K562 (cell line): ENCODE data around the gene MT2A. TPM values are rescaled to one million over a fixed set of nuclear protein-coding genes. Genes with fewer than 3 reads are reported as not detected.

Source experiments
- ATAC-seq: fragments of 200-7000 bp; cut with Tn5 transposase; 3 replicates; pipeline ENCODE4 v1.9.1; 2020; ENCODE audit warnings: moderate library complexity
- BruUV-seq: library from RNA; stranded (reverse); fragments of 400-500 nt; replicated peaks from 2 replicates; lab custom pipeline; 2021; lab: Mats Ljungman, UMichigan
- CTCF ChIA-PET: fragments of 300-600 bp; formaldehyde crosslinking; extraction: SDS; loops from one replicate; lab custom pipeline; 2021; ENCODE audit warnings: low intra/inter-chr PET ratio; lab: Yijun Ruan, JAX
- POLR2A ChIA-PET: fragments of 300-600, 350-650 bp; sonication (Branson Sonifier 250); formaldehyde crosslinking; extraction: SDS; loops from one replicate; lab custom pipeline; 2021; ENCODE audit warnings: antibody characterized with exemption, inconsistent platforms; lab: Yijun Ruan, JAX
- DNase-seq, 4 experiments: peaks; one replicate each; pipeline versions ENCODE4 v3.0.0 to v3.0.0-alpha.2; 2011 to 2018; ENCODE audit warnings: low spot score in 3 of 4, mixed read lengths in 3 of 4; ENCODE audit errors: extremely low read depth in 1 of 4
- FAIRE-seq: peaks from 2 replicates; lab custom pipeline; 2011; peaks lifted over from hg19 to GRCh38; lab: Jason Lieb, UNC
- H2AFZ ChIP-seq: 2 replicates; pipeline ENCODE4 v1.6.0; 2011; ENCODE audit warnings: low read depth, low read length, control low read depth, inconsistent platforms
- H3K27ac ChIP-seq: fragments of 200-600 bp; 3 replicates; pipeline ENCODE4 v1.8.0; 2011; ENCODE audit warnings: low read depth, mild to moderate bottlenecking, control low read depth, inconsistent platforms, low read length, moderate library complexity, mixed read lengths; ENCODE audit errors: extremely low read depth
- H3K27me3 ChIP-seq, 2 experiments: fragments of 300-600 bp in 1 of 2; 2 replicates in 1 of 2; 3 replicates in 1 of 2; pipeline versions ENCODE4 v1.6.0 to v1.8.0; 2011; ENCODE audit warnings: inconsistent platforms in 2 of 2, low read length in 2 of 2, mild to moderate bottlenecking in 1 of 2, mixed read lengths in 1 of 2, moderate library complexity in 1 of 2; ENCODE audit not compliant: control insufficient read depth in 2 of 2, insufficient read depth in 2 of 2
- H3K36me3 ChIP-seq: fragments of 300-600 bp; 3 replicates; pipeline ENCODE4 v1.8.0; 2011; ENCODE audit warnings: mild to moderate bottlenecking, low read length, inconsistent platforms; ENCODE audit not compliant: control insufficient read depth, insufficient read depth
- H3K4me1 ChIP-seq, 2 experiments: fragments of 200-600 bp in 1 of 2; replicated peaks in 1 of 2; 2 replicates in 1 of 2; 3 replicates in 1 of 2; pipeline versions ENCODE4 v1.5.1 to v1.8.0; 2011; ENCODE audit warnings: inconsistent platforms in 2 of 2, low read length in 2 of 2, mild to moderate bottlenecking in 1 of 2, mixed read lengths in 1 of 2, moderate library complexity in 1 of 2; ENCODE audit not compliant: control insufficient read depth in 2 of 2, insufficient read depth in 2 of 2
- H3K4me2 ChIP-seq: 2 replicates; pipeline ENCODE4 v1.6.1; 2011; ENCODE audit warnings: low read length, control low read depth, inconsistent platforms, mixed read lengths; ENCODE audit not compliant: insufficient read depth
- H3K4me3 ChIP-seq: fragments of 200-600 bp; sonication (generic), shearing (Covaris generic); 2 replicates; pipeline ENCODE4 v1.5.1; 2016; ENCODE audit warnings: control low read depth, inconsistent platforms
- H3K79me2 ChIP-seq: fragments of 200-600 bp; 3 replicates; pipeline ENCODE4 v1.8.0; 2011; ENCODE audit warnings: low read length, inconsistent platforms; ENCODE audit not compliant: control insufficient read depth, insufficient read depth
- H3K9ac ChIP-seq, 2 experiments: 2 replicates each; pipeline versions ENCODE4 v1.6.0 to v1.6.1; 2011; ENCODE audit warnings: low read depth in 2 of 2, low read length in 2 of 2, control low read depth in 1 of 2, inconsistent platforms in 1 of 2, mild to moderate bottlenecking in 1 of 2, mixed read lengths in 1 of 2; ENCODE audit not compliant: insufficient read depth in 1 of 2
- H3K9me1 ChIP-seq: one replicate; pipeline ENCODE4 v1.6.0; 2011; ENCODE audit warnings: inconsistent platforms, mild to moderate bottlenecking, low read length, moderate library complexity; ENCODE audit not compliant: control insufficient read depth, insufficient read depth
- H3K9me3 ChIP-seq: replicated peaks from 2 replicates; pipeline ENCODE4 v1.5.1; 2011; ENCODE audit warnings: low read depth, low read length, inconsistent platforms; ENCODE audit not compliant: control insufficient read depth, insufficient read depth
- H4K20me1 ChIP-seq: replicated peaks from 2 replicates; pipeline ENCODE4 v1.6.1; 2011; ENCODE audit warnings: low read length, inconsistent platforms, mixed read lengths; ENCODE audit not compliant: control insufficient read depth, insufficient read depth
- IFI16 ChIP-seq: fragments of 250-450 bp; sonication (Bioruptor Pico); IDR thresholded peaks from 2 replicates; pipeline ENCODE4 v2.1.2; 2022; ENCODE audit warnings: mild to moderate bottlenecking, inconsistent platforms
- REST ChIP-seq, 2 experiments: fragments of 450-650 bp; formaldehyde crosslinking in 1 of 2; IDR thresholded peaks; 2 replicates each; pipeline versions ENCODE4 v1.4.0 to v1.6.1; 2014 to 2020; ENCODE audit warnings: mild to moderate bottlenecking in 2 of 2, borderline replicate concordance in 1 of 2, low read depth in 1 of 2
- ZNF12 ChIP-seq: sonication (generic); formaldehyde crosslinking; IDR thresholded peaks from 2 replicates; pipeline ENCODE4 v1.4.0; 2020; ENCODE audit warnings: mild to moderate bottlenecking, missing genetic modification reagents
- WGBS: fragments of 100-300 bp; shearing (Covaris generic); methylation state at CpG from one replicate; pipeline ENCODE4 v1.1.6; 2016; ENCODE audit warnings: low coverage, mixed read lengths; ENCODE audit not compliant: insufficient coverage; ENCODE audit errors: missing lambda C conversion rate; 5-methylcytosine and 5-hydroxymethylcytosine counted together
- in situ Hi-C: fragments of 300-500 bp; cut with MboI; formaldehyde crosslinking; loops from 4 replicates; pipeline ENCODE4 v1.15.0; 2018; ENCODE audit warnings: inconsistent platforms, mixed read lengths
- intact Hi-C: fragments of 100-400 bp; cut with micrococcal nuclease; formaldehyde crosslinking; loops from 2 replicates; pipeline ENCODE4 v1.14.2; 2022
- polyA plus RNA-seq, 8 experiments: library from polyadenylated mRNA; depleted of rRNA in 4 of 8; stranded (reverse) in 5 of 8; unstranded in 3 of 8; fragments of >200 nt; fragmentation: Nextera tagmentation in 2 of 8; fragmentation: Illumina TruSeq in 1 of 8; extraction: Ambion mirVana in 2 of 8; extraction: Trizol in 1 of 8; gene quantifications; 2 replicates each; pipeline versions ENCODE4 v1.2.1 to v1.2.3, GENCODE V29; 2011 to 2014; ENCODE audit warnings: inconsistent platforms in 1 of 8, missing spikeins in 1 of 8
- total RNA-seq, 7 experiments: library from RNA; depleted of rRNA in 6 of 7; stranded (reverse); fragments of >200 nt in 6 of 7; fragmentation: Illumina TruSeq in 2 of 7; extraction: Trizol in 2 of 7; gene quantifications; 2 replicates each; pipeline versions ENCODE4 v1.2.1 to v1.2.3, GENCODE V29; 2011 to 2021; ENCODE audit warnings: low replicate concordance in 1 of 7

Gene MT2A
- total and polyA plus RNA-seq, 9 of the 15 experiments (the other 6 are each of a cell fraction or from before 2014, with no cell fraction given), result 2.0 to 16.9 (median 8.5) TPM

- Histone ChIP-seq H3K9ac (no peak overlapping the region), H3K4me3 (no peak overlapping the region), H3K9me3 (no peaks in the 10 kb centered on the region), H3K4me2 (no peak overlapping the region), H3K27me3 (peaks cover 3 to 29% of the 10 kb centered on the region in 2 experiments; a peak in 4 of 5 replicates), H3K27ac (no peak overlapping the region), H3K4me1 (peaks cover 0 to 3% of the 10 kb centered on the region in 2 experiments; a peak in 1 of 5 replicates), H3K9me1 (no peaks in the 10 kb centered on the region), H3K79me2 (no peaks in the 10 kb centered on the region), H4K20me1 (no peaks in the 10 kb centered on the region; the same call in 1 of the 2 replicates), H3K36me3 (no peaks in the 10 kb centered on the region), H2AFZ (no peak overlapping the region)
- CTCF ChIA-PET, result no interaction called here
- in situ Hi-C loops (no loop called here), intact Hi-C loops (no loop called here)
- no TSS peak for BruUV-seq
- POLR2A ChIA-PET, result interaction anchor here (0.6 kb wide), 1 partner anchor 15 kb away, joined by 3 read pairs; no protein-coding TSS in a partner anchor
- 11% methylated on average over 5 of the region's 5 CpGs for WGBS
- no peak for ATAC-seq
- TF ChIP-seq IFI16 (CRISPR knock-in tag) (no peak), ZNF12 (CRISPR knock-in tag) (peak; percentile 63; the same call in 1 of the 2 replicates)
- no peak for FAIRE-seq
- DNase-seq, result no peak
Measured at GRCh38 chr16:56594292-56594619, 14.1 kb upstream of the MT2A start.

- Histone ChIP-seq H3K4me1 (no peaks in the 10 kb centered on the region; a peak in 1 of 5 replicates), H3K27me3 (peaks cover 3 to 16% of the 10 kb centered on the region in 2 experiments; a peak in 2 of 5 replicates), H3K9me3 (no peaks in the 10 kb centered on the region), H3K9ac (no peak overlapping the region), H3K4me3 (no peak overlapping the region), H3K4me2 (no peak overlapping the region), H3K36me3 (no peaks in the 10 kb centered on the region), H3K9me1 (no peaks in the 10 kb centered on the region), H2AFZ (no peak overlapping the region), H3K79me2 (no peaks in the 10 kb centered on the region), H3K27ac (no peak overlapping the region), H4K20me1 (no peaks in the 10 kb centered on the region)
- ChIA-PET POLR2A (interaction anchor here (0.6 to 1.0 kb wide), 3 partner anchors 101 to 463 kb away, joined by 3 to 4 read pairs (median 4); no protein-coding TSS in a partner anchor), CTCF (interaction anchor here (0.6 to 1.2 kb wide), 3 partner anchors 22 to 101 kb away, joined by 3 to 4 read pairs (median 4); no protein-coding TSS in a partner anchor)
- intact Hi-C loops, result no loop called here
- BruUV-seq, result no TSS peak
- ATAC-seq, result peak; percentile 78
- peak; percentile 90 for FAIRE-seq
- DNase-seq, result peak; percentile 47 to 61 (median 56)
- WGBS, result under 1% methylated on average over 8 of the region's 8 CpGs
- in situ Hi-C loops, result no loop called here
- TF ChIP-seq REST (IDR thresholded peaks at IDR 0.05; ENCODE audit: borderline replicate concordance) (peak; percentile 42; the same call in 1 of the 2 replicates), REST (CRISPR knock-in tag; IDR thresholded peaks at IDR 0.05; ENCODE audit: low read depth) (no peak)
Measured at GRCh38 chr16:56600398-56600999, 7.9 kb upstream of the MT2A start.
